ENCODE data around the gene ALOX12B.
"Not testable (repeated sequence)": the region's sequence is repeated elsewhere in the genome, so short reads cannot be mapped to it uniquely, and the experiment has no call there.

Gene ALOX12B

GRCh38 chr17:8041249-8041928 is 46.1 kb downstream of the ALOX12B start:
- peak; percentile 2 for DNase-seq

GRCh38 chr17:8039611-8040168 is 47.8 kb downstream of the ALOX12B start:
- no peak for DNase-seq

GRCh38 chr17:8038954-8039610 is 48.4 kb downstream of the ALOX12B start, which contains the start of gene ALOX15B:
Gene ALOX15B (plus strand): TSS chr17:8039059. CDS start chr17:8039156, 97 bp downstream.
- no peak for DNase-seq

- DNase-seq, result no peak
Measured at GRCh38 chr17:8032442-8032841, 55.1 kb downstream of the ALOX12B start.

- no peak for DNase-seq
Measured at GRCh38 chr17:8031950-8032349, 55.6 kb downstream of the ALOX12B start.

GRCh38 chr17:8031261-8031661 is 56.3 kb downstream of the ALOX12B start:
- no peak for DNase-seq

- no peak for DNase-seq
Measured at GRCh38 chr17:8029121-8029520, 58.4 kb downstream of the ALOX12B start.

- DNase-seq, result no peak
Measured at GRCh38 chr17:8025176-8025911, 62.2 kb downstream of the ALOX12B start.

GRCh38 chr17:8024161-8024560 is 63.4 kb downstream of the ALOX12B start:
- DNase-seq, result not testable (repeated sequence)

Measured in stimulated activated naive CD4-positive, alpha-beta T cell treated with Interleukin-2 at 50 U/mL for 16 hours (primary cell).